Measurements from ENCODE around the gene KIFAP3. TPM values are rescaled to one million over a fixed set of nuclear protein-coding genes. Genes with fewer than 3 reads are reported as not detected.
"Not testable (repeated sequence)": the region's sequence is repeated elsewhere in the genome, so short reads cannot be mapped to it uniquely, and the experiment has no call there.

Gene KIFAP3
- total RNA-seq, 3 donors from 2014 or later = 22.5 to 42.8 (median 36.2) TPM

DNA sequence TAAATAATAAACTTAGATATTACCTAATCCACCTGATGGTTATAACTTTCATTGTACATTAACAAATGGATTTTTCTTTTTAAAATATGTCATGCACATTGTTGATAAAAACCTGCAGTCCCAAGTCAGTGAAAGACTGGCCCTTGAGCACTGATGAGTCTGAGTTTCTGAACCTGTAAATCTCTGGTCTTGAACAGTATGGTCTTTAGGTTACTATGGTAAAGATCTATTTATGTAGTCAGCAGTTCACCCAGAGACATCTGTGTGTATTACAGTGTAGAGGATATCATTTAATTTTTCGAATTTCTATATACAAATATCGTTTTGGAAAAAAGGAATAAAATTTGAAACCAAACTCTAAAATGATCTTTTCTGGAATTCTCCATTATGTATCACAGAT is 150.4 kb downstream of the KIFAP3 start:
- intact Hi-C loops (cut with DNase I, micrococcal nuclease) = no loop called here
- ATAC-seq (no peak), DNase-seq (no peak)
- H3K4me1 ChIP-seq (ENCODE audit: low read depth) = peaks cover 4% of the 10 kb centered on the region
- H3K9me3 ChIP-seq = no peaks in the 10 kb centered on the region
- TF ChIP-seq CTCF (IDR thresholded peaks at IDR 0.05) = no peak
- no peak overlapping the region for H3K4me3 ChIP-seq
- no peaks in the 10 kb centered on the region for H3K36me3 ChIP-seq (ENCODE audit: low read depth)

DNA sequence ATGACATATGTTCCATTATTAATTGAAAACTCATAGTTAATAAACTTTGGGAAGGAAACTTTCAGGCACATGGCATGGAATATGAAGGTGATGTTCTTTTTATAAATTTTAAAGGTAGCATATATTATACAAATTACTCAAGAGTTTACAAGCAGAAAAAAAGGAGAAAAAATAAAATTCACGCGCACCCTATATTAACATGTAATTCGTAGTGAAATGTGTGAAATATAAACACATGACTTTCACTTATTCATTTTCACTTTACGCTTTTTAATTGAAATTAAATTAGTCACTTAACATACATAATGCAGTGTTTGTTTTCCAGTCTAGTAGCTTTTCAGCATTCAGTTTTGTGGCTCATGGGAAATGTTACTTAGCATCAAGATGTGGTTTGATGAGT is 153.4 kb downstream of the KIFAP3 start:
- no peak for ATAC-seq
- TF ChIP-seq CTCF (IDR thresholded peaks at IDR 0.05) = no peak
- no peaks in the 10 kb centered on the region for H3K9me3 ChIP-seq
- no peak overlapping the region for H3K4me3 ChIP-seq
- H3K36me3 ChIP-seq (ENCODE audit: low read depth) = no peaks in the 10 kb centered on the region
- H3K4me1 ChIP-seq (ENCODE audit: low read depth) = peaks cover under 1% of the 10 kb centered on the region
- DNase-seq = no peak
- intact Hi-C loops (cut with DNase I, micrococcal nuclease) = no loop called here

GRCh38 chr1:169918927-169919326 is 155.6 kb downstream of the KIFAP3 start:
- no peaks in the 10 kb centered on the region for H3K4me1 ChIP-seq (ENCODE audit: low read depth)
- no peaks in the 10 kb centered on the region for H3K36me3 ChIP-seq (ENCODE audit: low read depth)
- DNase-seq (no peak), ATAC-seq (no peak)
- H3K9me3 ChIP-seq = no peaks in the 10 kb centered on the region
- TF ChIP-seq CTCF (IDR thresholded peaks at IDR 0.05) = no peak
- no peak overlapping the region for H3K4me3 ChIP-seq
- intact Hi-C loops (cut with DNase I, micrococcal nuclease) = no loop called here

DNA sequence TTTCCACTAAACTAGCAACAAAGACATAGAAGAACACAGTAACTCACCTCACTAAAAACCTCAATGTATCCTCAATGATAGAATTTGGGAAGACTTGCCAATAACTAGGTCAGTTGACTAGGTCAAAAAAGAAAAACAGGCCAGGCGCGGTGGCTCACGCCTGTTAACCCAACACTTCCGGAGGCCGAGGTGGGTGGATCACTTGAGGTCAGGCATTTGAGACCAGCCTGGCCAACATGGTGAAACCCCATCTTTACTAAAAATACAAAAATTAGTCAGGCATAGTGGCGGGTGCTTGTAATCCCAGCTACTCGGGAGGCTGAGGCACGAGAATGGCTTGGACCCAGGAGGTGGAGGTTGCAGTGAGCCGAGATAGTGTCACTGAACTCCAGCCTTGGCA is 156.3 kb downstream of the KIFAP3 start:
- H3K4me1 ChIP-seq (ENCODE audit: low read depth); H3K36me3 ChIP-seq (ENCODE audit: low read depth); DNase-seq; ATAC-seq; intact Hi-C loops (cut with DNase I, micrococcal nuclease); H3K4me3 ChIP-seq; H3K9me3 ChIP-seq: not testable (repeated sequence)

- ATAC-seq = no peak
- intact Hi-C loops (cut with DNase I, micrococcal nuclease) = no loop called here
- no peak for DNase-seq
- Histone ChIP-seq H3K9me3 (no peaks in the 10 kb centered on the region), H3K4me1 (ENCODE audit: low read depth) (no peaks in the 10 kb centered on the region), H3K4me3 (no peak overlapping the region), H3K36me3 (ENCODE audit: low read depth) (no peaks in the 10 kb centered on the region)
- no peak for TF ChIP-seq CTCF (IDR thresholded peaks at IDR 0.05)
Observed at GRCh38 chr1:169915150-169915549, 159.3 kb downstream of the KIFAP3 start.

- Histone ChIP-seq H3K4me3 (no peak overlapping the region), H3K36me3 (ENCODE audit: low read depth) (no peaks in the 10 kb centered on the region), H3K4me1 (ENCODE audit: low read depth) (no peaks in the 10 kb centered on the region), H3K9me3 (no peaks in the 10 kb centered on the region)
- ATAC-seq = peak; percentile 25
- intact Hi-C loops (cut with DNase I, micrococcal nuclease) = no loop called here
- no peak for DNase-seq
- TF ChIP-seq CTCF (IDR thresholded peaks at IDR 0.05) = no peak
Observed at GRCh38 chr1:169914531-169914930, 160.0 kb downstream of the KIFAP3 start.
